Measurements from ENCODE around the gene CEP19.

CEP19 gene

DNA sequence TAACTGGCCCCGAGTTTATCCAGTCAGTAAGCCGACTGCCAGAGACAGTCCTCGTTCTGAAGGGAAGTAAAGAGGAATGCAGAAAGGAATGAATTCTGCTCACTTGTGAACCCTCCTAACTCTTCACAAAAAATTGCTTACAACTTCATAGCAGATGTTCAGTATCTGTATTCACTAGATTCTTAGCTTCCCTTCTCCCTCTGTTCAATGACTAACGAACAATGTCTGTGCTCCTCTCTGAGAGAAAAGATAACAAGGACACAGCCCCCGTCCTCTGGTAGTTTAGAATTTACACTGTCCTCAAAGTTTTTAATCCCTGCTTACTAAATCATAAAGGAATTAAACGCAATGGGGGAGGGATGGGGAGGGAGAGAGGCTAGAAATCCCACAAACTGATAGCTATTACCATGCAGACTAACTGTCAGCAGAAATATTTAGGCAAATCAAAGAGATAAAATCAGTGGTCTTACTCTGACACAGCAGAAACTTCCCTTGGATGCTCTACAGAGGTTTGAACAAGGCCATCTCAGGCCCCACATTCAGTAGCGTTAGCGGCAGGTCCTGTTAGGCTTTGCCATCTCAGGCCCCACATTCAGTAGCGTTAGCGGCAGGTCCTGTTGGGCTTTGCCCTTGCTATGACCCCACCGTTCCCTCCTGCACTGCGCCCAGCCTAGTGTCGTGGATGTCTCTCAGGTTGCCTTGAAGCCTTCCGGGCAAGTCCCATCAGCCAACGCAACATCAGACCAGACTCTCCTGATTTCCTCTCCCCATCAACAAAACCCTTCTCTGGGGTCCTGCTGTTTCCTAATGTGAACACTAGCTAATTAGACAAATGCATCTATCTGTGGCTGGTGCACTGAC lies 49.1 kb downstream of the CEP19 start:
- DNase-seq (ENCODE audit: low read depth): no peak

DNA sequence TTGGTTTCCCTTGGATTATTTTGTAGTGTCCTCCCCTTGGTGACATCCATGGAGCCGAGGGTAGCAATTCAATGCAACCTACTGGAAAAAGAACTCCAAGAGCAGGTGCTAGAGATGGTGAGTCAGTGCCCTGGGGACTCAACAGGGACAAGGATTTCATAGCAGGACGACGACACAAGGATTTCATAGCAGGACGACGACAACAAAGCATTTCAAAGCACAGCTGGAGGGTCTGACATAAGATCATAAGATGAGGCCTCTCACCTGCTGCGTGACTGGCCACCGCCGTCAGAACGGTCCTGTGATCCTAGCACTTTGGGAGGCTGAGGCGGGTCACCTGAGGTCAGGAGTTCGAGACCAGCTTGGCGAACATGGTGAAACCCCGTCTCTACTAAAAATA lies 50.0 kb downstream of the CEP19 start:
- no peak for DNase-seq (ENCODE audit: low read depth)

DNA sequence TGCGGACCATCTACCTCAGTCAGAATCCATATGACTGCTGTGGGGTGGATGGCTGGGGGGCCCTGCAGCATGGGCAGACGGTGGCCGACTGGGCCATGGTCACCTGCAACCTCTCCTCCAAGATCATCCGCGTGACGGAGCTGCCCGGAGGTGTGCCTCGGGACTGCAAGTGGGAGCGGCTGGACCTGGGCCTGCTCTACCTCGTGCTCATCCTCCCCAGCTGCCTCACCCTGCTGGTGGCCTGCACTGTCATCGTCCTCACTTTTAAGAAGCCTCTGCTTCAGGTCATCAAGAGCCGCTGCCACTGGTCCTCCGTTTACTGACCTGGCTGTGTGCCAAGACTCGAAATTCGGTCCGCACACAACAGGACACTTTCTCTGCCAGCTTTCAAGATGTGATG lies 50.6 kb downstream of the CEP19 start:
- no peak for DNase-seq (ENCODE audit: low read depth)

DNA sequence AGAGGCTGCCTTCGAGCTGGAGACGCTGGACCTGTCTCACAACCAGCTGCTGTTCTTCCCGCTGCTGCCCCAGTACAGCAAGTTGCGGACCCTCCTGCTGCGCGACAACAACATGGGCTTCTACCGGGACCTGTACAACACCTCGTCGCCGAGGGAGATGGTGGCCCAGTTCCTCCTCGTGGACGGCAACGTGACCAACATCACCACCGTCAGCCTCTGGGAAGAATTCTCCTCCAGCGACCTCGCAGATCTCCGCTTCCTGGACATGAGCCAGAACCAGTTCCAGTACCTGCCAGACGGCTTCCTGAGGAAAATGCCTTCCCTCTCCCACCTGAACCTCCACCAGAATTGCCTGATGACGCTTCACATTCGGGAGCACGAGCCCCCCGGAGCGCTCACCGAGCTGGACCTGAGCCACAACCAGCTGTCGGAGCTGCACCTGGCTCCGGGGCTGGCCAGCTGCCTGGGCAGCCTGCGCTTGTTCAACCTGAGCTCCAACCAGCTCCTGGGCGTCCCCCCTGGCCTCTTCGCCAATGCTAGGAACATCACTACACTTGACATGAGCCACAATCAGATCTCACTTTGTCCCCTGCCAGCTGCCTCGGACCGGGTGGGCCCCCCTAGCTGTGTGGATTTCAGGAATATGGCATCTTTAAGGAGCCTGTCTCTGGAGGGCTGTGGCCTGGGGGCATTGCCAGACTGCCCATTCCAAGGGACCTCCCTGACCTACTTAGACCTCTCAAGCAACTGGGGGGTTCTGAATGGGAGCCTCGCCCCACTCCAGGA lies 51.5 kb downstream of the CEP19 start:
- no peak for DNase-seq (ENCODE audit: low read depth)

DNA sequence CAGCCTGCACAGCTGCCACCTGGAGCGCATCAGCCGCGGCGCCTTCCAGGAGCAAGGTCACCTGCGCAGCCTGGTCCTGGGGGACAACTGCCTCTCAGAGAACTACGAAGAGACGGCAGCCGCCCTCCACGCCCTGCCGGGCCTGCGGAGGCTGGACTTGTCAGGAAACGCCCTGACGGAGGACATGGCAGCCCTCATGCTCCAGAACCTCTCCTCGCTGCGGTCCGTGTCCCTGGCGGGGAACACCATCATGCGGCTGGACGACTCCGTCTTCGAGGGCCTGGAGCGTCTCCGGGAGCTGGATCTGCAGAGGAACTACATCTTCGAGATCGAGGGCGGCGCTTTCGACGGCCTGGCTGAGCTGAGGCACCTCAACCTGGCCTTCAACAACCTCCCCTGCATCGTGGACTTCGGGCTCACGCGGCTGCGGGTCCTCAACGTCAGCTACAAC lies 52.1 kb downstream of the CEP19 start:
- DNase-seq (ENCODE audit: low read depth): no peak
